Hindlimb muscle (tissue), 1 donor: Measurements from ENCODE around the gene PIP5K1B. TPM values are rescaled to one million over a fixed set of nuclear protein-coding genes. Genes with fewer than 3 reads are reported as not detected.

ENCODE experiments used
- DNase-seq: peaks from one replicate; pipeline ENCODE4 v3.0.0-alpha.2; 2013
- polyA plus RNA-seq: library from polyadenylated mRNA; unstranded; fragments of 120-200 nt; gene quantifications from one replicate; pipeline ENCODE4 v1.2.1, GENCODE V29; 2013; ENCODE audit not compliant: insufficient read length

The PIP5K1B gene
- polyA plus RNA-seq, 1 donor, result 1.7 TPM

- DNase-seq, result no peak
These were observed 114.0 kb downstream of the PIP5K1B start for GRCh38 chr9:68819065-68819464.

DNA sequence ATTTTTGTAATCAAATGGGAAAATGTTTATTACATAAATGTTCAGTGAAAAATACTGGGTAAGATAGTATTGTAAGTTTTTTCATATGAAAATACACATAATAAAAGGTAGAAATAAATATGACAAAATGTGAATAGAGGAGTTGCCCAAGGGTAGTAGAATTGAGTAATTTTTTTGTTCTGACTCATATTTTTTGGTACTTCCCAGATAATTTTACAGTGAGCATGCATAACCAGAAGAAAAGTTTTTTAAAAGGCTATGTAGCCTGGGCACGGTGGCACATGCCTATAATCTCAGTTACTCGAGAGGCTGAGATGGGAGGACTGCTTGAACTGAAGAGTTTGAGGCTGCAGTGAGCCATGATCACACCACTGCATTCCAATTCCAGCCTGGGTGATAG lies 116.9 kb downstream of the PIP5K1B start:
- DNase-seq, result no peak

- DNase-seq, result no peak
These were observed 117.6 kb downstream of the PIP5K1B start for GRCh38 chr9:68822596-68823165.

DNA sequence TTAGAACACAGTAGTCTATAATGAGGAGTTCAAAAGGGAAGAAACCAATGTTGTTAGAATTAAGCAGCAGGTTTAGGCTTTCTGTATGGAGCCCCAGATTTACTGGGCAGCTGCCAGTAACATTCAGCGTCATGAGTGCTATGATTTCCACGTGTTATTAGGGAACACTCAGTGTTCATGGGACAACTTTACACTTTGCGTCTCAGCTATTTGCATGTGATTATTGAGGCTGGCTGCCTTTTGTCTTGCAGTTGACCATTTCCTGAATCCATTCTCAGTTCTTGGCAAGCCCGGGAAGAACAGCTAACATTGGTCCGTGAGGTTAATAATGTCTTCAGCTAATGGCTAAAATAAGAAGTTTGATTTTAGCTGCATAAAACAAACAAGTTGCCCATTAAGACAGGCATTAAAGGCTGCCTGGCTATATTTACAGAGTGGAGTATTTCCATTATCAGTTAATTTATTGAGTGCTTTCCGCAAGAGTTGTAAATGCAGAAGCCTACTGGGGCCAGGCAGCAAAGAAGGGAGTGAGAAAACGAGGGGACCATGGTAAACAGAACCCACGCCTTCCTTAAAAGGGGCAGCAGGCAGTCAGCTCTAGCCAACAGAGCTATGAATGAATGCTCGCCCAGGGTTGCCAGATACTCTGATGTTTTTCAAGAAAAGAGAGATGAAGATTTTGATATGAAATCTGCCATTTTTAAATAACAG lies 120.9 kb downstream of the PIP5K1B start:
- no peak for DNase-seq

DNA sequence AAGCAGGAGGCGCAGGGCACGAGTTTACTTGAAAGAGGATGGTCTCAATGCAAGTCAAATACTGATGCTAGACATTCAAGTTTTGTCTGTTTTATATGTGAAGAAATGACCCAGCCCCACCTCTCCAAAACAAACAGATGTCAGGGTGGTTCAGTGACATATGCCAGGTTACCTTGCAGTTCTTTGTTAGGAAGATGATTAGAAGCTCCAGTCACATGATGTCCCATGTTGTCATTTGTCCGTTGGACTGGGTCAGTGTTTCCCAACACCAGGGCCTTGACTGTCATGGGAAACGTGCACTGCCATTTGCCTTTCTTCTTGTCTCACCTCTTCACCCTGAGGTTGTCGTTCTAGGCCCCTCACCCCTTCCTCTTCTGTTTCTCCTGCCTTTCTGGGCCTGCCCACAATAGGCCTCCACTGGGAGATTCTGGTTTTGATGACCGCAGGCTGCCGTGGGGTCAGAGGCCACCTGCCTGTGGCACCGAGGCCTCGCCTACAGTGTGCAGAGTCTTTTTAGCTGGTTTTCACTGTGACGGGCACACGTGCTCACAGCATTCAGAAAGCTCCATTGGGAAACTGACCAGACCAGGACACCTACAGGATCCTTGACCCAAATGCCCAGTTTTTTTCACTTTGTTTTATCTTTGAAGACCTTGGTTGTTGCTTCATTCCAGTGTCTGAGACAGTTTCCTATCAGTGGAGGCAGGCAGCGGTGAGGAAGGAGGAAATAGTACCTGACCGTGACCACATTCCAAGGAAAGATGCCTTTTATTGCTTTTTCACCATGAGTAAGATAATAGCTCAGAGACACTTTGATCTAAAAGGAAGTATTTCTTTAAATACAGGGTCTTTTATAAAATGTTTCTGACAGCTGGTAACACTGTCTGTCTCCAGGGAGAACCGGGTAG lies 123.1 kb downstream of the PIP5K1B start:
- no peak for DNase-seq

GRCh38 chr9:68832101-68832500 lies 127.1 kb downstream of the PIP5K1B start:
- DNase-seq, result no peak

DNA sequence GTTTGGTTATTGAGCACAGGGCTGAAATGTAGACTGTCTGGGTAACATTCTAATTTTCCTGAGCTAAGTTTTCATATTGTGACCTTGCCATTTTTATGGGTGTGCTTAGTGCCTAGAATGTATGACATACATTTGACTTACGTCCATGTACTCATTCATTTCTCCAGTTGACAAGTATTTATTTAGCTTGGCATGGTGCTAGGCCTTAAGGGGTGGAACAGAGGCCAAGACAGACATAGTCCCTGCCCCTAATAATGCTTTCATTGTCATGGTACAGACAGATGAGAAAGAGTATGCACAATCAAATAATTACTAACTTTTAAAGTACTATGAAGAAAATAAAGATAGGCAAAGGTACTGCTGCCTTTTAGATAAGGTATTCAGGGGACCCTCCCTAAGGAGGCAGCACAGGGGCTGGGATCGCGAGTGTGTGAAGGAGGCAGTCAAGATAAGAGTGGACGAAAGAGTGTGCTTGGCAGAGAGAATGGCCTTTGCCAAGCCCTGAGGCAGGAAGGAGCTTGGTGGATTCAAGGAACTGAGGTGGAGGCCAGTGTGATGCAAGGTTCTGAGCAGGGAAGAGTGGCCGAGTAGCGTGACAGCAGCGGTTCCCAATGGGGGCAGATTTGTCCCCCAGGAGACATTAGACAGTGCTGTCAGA lies 128.0 kb downstream of the PIP5K1B start:
- no peak for DNase-seq

DNA sequence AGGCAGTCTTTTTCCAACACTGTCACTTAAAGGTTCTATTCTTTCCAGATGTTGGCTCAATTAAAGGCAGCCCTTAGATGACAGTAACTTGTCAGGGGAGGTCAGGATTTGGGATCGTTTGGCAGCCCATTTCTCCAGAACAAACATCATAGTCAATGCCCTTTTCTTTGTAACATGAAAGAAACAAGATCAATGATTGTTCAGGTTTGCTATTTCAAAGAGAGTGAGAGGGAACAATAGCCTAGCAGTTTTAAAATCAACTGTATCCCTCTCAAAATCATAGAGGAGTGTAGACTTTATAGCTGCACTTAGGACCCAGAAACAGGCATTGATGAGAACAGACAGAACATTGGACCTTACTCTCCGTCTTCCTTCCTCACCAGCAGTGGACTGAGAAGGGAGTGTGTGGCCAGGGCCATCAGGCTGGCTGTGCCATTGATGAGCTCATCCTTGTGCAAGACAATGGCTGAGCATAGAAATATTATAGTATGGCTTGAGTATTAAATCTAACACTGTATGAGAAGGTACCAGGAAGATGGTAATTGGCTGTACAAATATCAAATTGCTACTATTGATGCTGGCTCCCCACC lies 130.0 kb downstream of the PIP5K1B start:
- DNase-seq, result no peak

GRCh38 chr9:68836788-68837187 lies 131.7 kb downstream of the PIP5K1B start:
- DNase-seq, result no peak

DNA sequence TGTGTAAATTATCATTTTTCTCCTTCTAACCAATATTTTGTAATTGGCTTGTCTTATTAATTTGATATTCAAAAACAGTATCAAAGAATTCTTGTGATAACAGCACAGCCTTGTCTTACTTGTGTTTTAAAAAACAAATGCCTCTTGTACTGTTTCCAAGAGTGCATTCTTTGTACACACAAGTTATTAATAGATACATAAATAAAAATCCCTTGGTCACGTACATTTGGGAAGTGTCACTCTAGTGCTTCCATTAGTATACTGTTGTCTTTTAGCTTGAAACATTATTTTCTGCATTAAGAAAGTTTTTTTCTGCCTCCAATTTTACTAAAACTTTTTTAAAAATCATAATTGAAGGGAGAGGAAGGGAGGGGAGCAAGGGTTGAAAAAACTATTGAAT lies 133.2 kb downstream of the PIP5K1B start:
- no peak for DNase-seq

GRCh38 chr9:68841276-68842052 lies 136.4 kb downstream of the PIP5K1B start:
- DNase-seq, result no peak

- no peak for DNase-seq
These were observed 137.5 kb downstream of the PIP5K1B start for GRCh38 chr9:68842568-68842967.

DNA sequence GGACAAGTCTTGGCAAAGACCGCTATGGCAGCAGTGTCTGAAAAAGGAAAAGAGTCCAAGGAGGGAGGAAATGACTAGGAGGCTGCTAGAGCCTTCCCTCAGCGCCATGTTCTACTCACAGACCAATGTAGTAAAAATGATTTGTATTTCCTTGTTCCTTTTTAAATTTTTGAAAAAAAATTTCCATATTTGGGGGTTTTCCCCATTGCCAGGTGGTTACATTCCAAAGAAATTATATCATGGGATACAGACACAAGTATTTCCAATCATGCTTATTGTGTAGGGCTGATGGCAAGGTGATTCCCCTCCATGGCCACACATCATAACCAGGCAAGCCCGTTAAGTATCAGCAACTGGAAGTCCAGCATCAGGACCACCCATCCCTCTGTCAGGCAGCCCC lies 138.2 kb downstream of the PIP5K1B start:
- no peak for DNase-seq

- DNase-seq, result no peak
These were observed 139.1 kb downstream of the PIP5K1B start for GRCh38 chr9:68844157-68844556.

GRCh38 chr9:68844631-68845612 lies 139.9 kb downstream of the PIP5K1B start:
- DNase-seq, result no peak

DNA sequence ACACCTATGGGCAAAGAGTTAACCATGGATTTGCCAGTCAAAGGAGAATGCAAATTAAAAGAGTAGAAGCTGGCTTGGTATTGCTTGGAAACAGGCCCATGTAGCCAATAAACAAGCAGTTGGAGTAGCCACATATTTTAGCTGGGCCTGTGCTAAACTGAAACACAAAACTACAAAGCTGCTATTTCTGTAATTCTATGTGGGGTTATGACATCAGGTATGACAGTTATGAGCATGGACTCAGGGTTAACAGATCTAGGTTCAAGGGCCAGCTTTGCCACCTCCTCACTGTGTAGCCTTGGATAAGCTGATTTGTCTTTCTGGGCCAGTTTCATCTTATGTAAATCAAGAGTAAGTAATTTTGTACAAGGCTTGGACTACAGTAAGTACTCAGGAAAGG lies 142.7 kb downstream of the PIP5K1B start:
- no peak for DNase-seq

- no peak for DNase-seq
These were observed 146.6 kb downstream of the PIP5K1B start for GRCh38 chr9:68851657-68852056.

DNA sequence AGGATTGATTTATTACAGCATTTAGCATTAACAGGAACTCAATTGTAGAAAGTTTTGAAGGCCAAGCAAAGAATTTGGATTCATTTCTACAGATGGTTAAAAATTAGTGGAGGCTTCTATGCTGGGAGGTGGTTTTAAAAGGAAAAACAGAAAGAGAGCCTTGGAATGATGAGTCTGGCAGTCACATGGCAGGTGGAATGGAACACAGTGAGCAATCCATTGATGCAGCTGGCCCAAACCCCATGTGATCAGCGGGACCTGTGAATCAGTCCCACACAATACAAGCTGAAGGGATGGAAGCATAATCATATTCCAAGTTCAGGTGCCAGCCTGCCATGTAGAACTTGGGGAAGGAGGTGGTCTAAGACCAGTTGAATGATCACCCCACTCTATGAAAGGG lies 147.9 kb downstream of the PIP5K1B start:
- DNase-seq, result no peak

DNA sequence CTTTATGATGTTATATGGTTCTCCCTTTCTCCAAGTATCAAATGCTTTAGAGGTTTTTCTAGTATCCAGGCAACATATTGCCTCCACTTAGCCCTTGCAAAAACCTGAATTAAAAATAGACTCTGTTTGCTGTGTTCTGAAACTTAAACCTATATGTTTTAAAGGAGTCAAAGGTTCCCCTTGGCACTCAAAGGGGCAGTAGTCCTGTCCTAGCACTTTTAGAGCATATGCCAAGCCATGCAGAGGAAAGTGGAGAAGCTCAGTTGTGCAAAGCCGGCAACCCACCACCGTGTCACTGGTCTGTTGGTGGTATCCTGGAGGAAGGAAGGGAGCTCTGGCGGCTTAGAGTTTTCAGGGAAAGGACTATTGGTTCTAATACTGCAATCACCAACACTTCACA lies 154.3 kb downstream of the PIP5K1B start:
- DNase-seq, result no peak

DNA sequence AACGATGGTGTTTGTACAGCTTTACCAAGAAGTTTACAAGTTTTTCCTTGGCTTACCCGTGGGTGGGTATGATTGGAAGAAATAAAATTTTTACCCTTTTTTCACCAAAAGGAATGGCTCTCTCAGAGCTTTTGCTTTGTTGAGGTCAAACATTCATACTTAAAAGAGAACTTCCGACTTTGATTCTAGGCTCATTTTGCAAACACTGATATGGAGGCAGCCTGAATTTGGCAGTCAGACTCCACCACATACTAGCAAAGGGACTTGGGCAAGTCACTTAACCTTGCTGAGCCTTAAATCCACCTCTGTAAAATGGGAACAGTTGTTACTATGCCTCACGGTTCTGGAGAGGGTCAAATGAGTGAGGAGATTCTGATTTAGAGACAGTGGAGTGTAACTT lies 155.4 kb downstream of the PIP5K1B start:
- no peak for DNase-seq

- DNase-seq, result no peak
These were observed 156.4 kb downstream of the PIP5K1B start for GRCh38 chr9:68861436-68861835.
